Right atrium auricular region (tissue), 2 donors: ENCODE measurements around the gene TSPAN31. TPM values are rescaled to one million over a fixed set of nuclear protein-coding genes. Genes with fewer than 3 reads are reported as not detected.

ENCODE experiments used
- DNase-seq: peaks from one replicate; pipeline ENCODE4 v3.0.0-alpha.2; 2019; ENCODE audit warnings: low spot score
- H3K27ac ChIP-seq, 2 donors: fragments of 200-600 bp; sonication (generic); 1 replicate in 1 of 2; 2 replicates in 1 of 2; pipeline ENCODE4 v1.5.1; 2016 to 2019
- H3K27me3 ChIP-seq, 2 donors: fragments of 200-600 bp; sonication (generic); one replicate each; pipeline versions ENCODE4 v1.5.1 to v1.6.0; 2017 to 2019
- H3K36me3 ChIP-seq: fragments of 200-600 bp; sonication (generic); one replicate; pipeline ENCODE4 v1.5.1; 2016
- H3K4me1 ChIP-seq, 2 donors: fragments of 200-600 bp; sonication (generic); one replicate each; pipeline versions ENCODE4 v1.5.1 to v1.6.0; 2017 to 2019
- H3K4me3 ChIP-seq, 2 donors: fragments of 200-600 bp; sonication (generic); 1 replicate in 1 of 2; 2 replicates in 1 of 2; pipeline ENCODE4 v1.5.1; 2017 to 2019; ENCODE audit warnings: mild to moderate bottlenecking in 1 of 2, moderate library complexity in 1 of 2
- H3K9me3 ChIP-seq, 2 donors: fragments of 200-600 bp; sonication (generic); one replicate each; pipeline ENCODE4 v1.5.1; 2019
- total RNA-seq, 2 donors: library from RNA; depleted of rRNA; stranded (reverse); fragments of >200 nt; gene quantifications; one replicate each; pipeline ENCODE4 v1.1.0, GENCODE V29; 2016
- TF ChIP-seq, protein P1 (sequence below), 2 donors: fragments of 200-600 bp; sonication (generic); IDR thresholded peaks; one replicate each; pipeline ENCODE4 v1.5.1; 2019; ENCODE audit warnings: antibody characterized with exemption in 2 of 2

The TSPAN31 gene
- total RNA-seq, 2 donors from 2014 or later: 50.3 to 59.6 TPM

DNA sequence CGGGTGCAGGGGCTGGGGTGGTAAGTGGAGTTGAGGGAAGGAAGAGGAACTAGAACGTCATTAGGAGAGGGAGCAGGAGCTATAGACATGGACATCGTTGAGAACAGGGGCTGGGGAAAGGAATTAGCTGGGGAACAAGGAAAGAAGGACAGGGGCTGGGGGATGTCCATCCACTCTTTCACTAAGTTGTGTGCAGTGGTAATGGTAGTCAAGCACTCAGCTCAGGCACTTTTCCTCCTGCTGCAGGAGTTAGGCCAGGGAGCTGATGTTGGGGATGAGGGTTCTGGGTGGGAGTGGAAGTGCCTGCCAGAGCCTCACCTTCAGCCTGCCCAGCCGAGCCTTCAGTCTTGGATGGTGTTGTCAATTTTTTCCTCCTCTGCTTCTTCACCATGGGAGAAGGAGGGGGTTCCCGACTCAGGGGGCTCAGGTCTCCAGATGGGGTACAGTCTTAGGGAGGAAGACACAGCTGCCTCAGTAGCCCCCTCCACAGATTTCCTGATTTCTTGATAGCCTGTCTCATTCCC is 15.5 kb upstream of the TSPAN31 start:
- Histone ChIP-seq H3K27ac (no peak overlapping the region), H3K4me3 (no peak overlapping the region), H3K36me3 (no peaks in the 10 kb centered on the region), H3K4me1 (peaks cover 0 to 25% of the 10 kb centered on the region in 2 donors), H3K9me3 (no peaks in the 10 kb centered on the region), H3K27me3 (no peaks in the 10 kb centered on the region)
- TF ChIP-seq, protein P1, sequence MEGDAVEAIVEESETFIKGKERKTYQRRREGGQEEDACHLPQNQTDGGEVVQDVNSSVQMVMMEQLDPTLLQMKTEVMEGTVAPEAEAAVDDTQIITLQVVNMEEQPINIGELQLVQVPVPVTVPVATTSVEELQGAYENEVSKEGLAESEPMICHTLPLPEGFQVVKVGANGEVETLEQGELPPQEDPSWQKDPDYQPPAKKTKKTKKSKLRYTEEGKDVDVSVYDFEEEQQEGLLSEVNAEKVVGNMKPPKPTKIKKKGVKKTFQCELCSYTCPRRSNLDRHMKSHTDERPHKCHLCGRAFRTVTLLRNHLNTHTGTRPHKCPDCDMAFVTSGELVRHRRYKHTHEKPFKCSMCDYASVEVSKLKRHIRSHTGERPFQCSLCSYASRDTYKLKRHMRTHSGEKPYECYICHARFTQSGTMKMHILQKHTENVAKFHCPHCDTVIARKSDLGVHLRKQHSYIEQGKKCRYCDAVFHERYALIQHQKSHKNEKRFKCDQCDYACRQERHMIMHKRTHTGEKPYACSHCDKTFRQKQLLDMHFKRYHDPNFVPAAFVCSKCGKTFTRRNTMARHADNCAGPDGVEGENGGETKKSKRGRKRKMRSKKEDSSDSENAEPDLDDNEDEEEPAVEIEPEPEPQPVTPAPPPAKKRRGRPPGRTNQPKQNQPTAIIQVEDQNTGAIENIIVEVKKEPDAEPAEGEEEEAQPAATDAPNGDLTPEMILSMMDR (IDR thresholded peaks at IDR 0.05): no peak
- DNase-seq: no peak

DNA sequence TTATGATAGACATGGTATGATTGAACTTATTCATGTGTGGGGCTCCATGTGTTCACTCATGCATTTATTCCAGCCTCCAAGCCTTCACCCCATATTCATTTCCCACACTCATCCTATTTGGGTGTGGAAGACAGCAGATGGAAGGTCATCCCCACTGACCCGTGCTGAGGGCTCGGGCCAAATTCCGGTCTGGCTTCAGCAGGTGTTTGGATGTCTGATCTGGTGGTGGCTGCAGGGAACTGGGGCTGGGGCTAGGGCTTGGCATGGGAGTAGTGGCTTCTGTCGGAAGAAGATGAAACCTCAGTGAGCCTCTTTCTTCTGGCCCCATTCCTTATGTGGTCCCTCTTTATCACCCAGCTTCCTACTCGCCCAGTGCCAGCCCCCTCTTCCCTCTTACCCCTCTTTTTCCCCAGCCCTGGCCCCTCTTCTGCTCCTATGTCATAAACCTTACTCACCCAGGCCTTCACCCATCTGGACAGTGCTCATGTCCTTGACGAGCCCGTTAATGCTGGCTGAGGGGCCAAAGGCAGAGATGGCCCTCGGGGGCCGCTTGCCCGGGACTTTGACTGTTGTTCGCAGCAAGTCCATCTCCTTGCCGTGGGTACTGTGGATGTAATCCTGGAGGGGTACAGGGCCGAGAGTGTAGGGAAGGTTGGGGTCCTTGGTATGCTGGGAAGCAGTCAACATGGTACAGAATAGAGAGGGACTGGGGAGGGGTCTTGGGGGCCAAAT is 14.3 kb upstream of the TSPAN31 start:
- TF ChIP-seq, protein P1 (IDR thresholded peaks at IDR 0.05): no peak
- H3K27me3 ChIP-seq: peaks cover 0 to 1% of the 10 kb centered on the region in 2 donors

DNA sequence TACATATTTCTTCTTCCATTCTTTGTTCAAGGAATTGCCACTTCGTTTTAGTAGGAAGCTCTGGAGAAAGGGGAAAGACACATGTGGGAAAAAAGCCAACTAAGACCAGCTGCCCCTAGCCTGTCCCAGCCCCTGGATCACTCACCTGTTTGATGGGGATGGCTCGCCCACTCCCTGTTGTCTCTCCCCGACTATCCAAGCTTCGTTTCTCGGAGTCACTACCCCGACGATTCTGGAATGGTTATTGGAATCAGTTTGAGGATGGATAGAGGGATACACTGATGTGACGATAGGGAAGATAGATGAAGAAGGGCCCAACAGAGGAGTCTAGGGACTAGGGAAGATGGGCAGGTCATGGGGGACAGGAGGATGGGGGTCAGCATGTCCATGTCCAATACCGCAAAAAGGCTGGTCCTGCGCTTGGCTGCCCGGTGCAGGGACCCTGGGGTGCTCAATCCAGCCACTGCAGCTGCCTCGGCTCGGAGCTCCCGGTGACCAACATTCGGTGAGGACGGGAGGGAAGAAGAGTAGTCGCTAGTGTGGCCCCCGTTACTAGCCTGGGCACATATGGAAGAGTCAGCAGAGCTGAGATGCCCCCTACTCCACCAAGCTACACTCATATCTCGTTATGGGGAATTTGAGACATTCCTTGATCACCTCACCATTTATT is 13.3 kb upstream of the TSPAN31 start:
- no peaks in the 10 kb centered on the region for H3K36me3 ChIP-seq
- peaks cover 5 to 8% of the 10 kb centered on the region in 2 donors for H3K27me3 ChIP-seq
- H3K4me3 ChIP-seq: no peak overlapping the region
- no peak overlapping the region for H3K27ac ChIP-seq
- H3K4me1 ChIP-seq: peaks cover 0 to 30% of the 10 kb centered on the region in 2 donors
- TF ChIP-seq, protein P1 (IDR thresholded peaks at IDR 0.05): no peak
- no peak for DNase-seq
- H3K9me3 ChIP-seq: no peaks in the 10 kb centered on the region

More for the DNA sequence above, 14.3 kb upstream of the TSPAN31 start:
- DNase-seq: no peak
- Histone ChIP-seq H3K9me3 (no peaks in the 10 kb centered on the region), H3K4me1 (peaks cover 0 to 29% of the 10 kb centered on the region in 2 donors), H3K4me3 (no peak overlapping the region), H3K27ac (no peak overlapping the region), H3K36me3 (no peaks in the 10 kb centered on the region)

DNA sequence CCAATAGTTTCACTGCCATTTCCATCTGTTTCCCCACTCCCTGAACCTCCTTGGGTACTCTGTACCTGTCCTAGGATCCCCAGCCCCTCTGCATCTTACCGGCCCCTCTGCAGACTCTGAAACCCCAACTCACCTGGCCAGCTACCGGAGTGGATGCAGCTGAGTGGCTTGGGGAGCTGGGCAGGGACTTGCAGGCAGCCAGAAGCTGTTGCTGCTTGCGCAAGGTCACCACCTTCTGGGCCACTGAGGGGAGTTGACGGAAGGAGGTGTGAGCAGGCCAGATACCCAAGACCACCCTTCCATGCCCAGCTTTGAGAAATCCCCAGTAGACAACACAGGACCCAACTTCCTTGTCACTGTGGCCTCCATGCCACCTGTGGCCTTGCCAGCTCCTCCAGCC is 12.6 kb upstream of the TSPAN31 start:
- Histone ChIP-seq H3K27me3 (peaks cover 8 to 11% of the 10 kb centered on the region in 2 donors), H3K4me1 (peaks cover 0 to 30% of the 10 kb centered on the region in 2 donors), H3K36me3 (no peaks in the 10 kb centered on the region), H3K4me3 (no peak overlapping the region), H3K9me3 (no peaks in the 10 kb centered on the region), H3K27ac (no peak overlapping the region)
- no peak for DNase-seq
- TF ChIP-seq, protein P1 (IDR thresholded peaks at IDR 0.05): no peak

DNA sequence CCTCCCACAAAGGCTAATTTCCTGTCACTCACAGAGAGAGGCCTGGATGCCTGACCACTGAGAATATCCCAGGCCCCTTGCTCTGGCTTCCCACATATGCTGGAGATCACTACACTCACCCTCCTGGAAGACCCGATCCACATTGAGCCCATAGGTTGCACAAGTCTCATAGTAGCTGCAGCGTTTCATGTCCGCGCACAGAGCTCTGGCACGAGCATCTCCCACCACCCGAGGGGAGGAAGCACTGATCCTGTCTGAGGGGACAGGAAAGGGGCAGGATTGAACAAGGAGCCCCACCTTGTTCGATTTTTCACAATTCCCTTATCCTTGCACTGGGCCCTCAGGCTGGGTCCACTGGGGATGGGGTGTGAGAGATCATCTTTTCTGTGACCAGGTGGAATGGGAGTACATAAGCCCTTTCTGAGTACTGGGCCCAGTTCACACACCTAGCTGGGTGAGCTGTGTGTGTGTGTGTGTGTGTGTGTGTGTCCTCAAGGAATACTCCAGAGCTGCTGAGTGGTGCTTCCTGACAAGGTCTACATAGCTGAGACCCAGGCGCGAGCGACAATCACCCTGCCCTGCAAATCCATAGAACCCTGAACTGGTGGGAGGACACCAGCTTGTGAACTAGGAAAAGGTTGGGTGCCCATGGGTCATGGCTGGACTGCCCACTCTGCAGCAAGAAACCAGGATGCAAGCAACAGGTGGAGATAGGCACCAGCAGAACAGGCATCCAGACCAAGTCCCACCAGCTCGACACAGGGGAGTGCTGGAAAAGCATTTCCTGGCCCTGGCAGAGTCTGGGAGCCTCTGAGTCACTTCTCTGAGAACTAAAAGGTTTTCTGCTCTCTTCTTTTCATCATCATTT is 11.9 kb upstream of the TSPAN31 start:
- no peaks in the 10 kb centered on the region for H3K36me3 ChIP-seq
- peaks cover 8 to 18% of the 10 kb centered on the region in 2 donors for H3K27me3 ChIP-seq
- DNase-seq: no peak
- no peak overlapping the region for H3K4me3 ChIP-seq
- H3K9me3 ChIP-seq: no peaks in the 10 kb centered on the region
- H3K4me1 ChIP-seq: peaks cover 0 to 30% of the 10 kb centered on the region in 2 donors
- TF ChIP-seq, protein P1 (IDR thresholded peaks at IDR 0.05): no peak
- no peak overlapping the region for H3K27ac ChIP-seq
